Activated CD4-positive, alpha-beta T cell treated with anti-CD3 and anti-CD28 coated beads, Interleukin-2, amount 10 ng/mL, durations not matched to agents 7 days and 5 days (primary cell): Measurements from ENCODE around the gene SLC4A7. TPM values are rescaled to one million over a fixed set of nuclear protein-coding genes. Genes with fewer than 3 reads are reported as not detected.

ENCODE experiments used
- CTCF ChIA-PET: fragments of 350-600 bp; sonication (Branson Sonifier 250); formaldehyde crosslinking; loops from one replicate; lab custom pipeline; 2021; ENCODE audit warnings: antibody characterized with exemption; lab: Charles Lee
- POLR2A ChIA-PET: fragments of 350-600 bp; sonication (Branson Sonifier 250); formaldehyde crosslinking; loops from one replicate; lab custom pipeline; 2021; ENCODE audit warnings: antibody characterized with exemption; lab: Charles Lee
- DNase-seq: peaks from one replicate; pipeline ENCODE4 v3.0.0-alpha.2; 2020
- H3K27ac Mint-ChIP-seq: one replicate; pipeline ENCODE4 v1.8.0; 2021; ENCODE audit warnings: mild to moderate bottlenecking, moderate library complexity, mixed read lengths
- H3K27me3 Mint-ChIP-seq: one replicate; pipeline ENCODE4 v1.8.0; 2021; ENCODE audit warnings: mixed read lengths
- H3K36me3 Mint-ChIP-seq: one replicate; pipeline ENCODE4 v1.8.0; 2021; ENCODE audit warnings: low read depth, mixed read lengths
- H3K4me1 Mint-ChIP-seq: one replicate; pipeline ENCODE4 v1.8.0; 2021; ENCODE audit warnings: mixed read lengths
- H3K4me3 Mint-ChIP-seq: one replicate; pipeline ENCODE4 v1.8.0; 2021; ENCODE audit warnings: mild to moderate bottlenecking, moderate library complexity, mixed read lengths
- H3K9me3 Mint-ChIP-seq: one replicate; pipeline ENCODE4 v1.8.0; 2021; ENCODE audit warnings: mixed read lengths
- total RNA-seq, 2 experiments: library from RNA; stranded (reverse); gene quantifications; one replicate each; pipeline ENCODE4 v1.2.3, GENCODE V29; 2021

The SLC4A7 gene
- total RNA-seq, 2 experiments from 2014 or later = 37.6 to 46.1 TPM

- Mint-ChIP-seq H3K36me3 (peaks cover 27% of the 10 kb centered on the region), H3K27ac (peak overlapping the region; percentile 99), H3K4me3 (peak overlapping the region; percentile 99), H3K27me3 (no peaks in the 10 kb centered on the region), H3K4me1 (peaks cover 43% of the 10 kb centered on the region), H3K9me3 (no peaks in the 10 kb centered on the region)
- POLR2A ChIA-PET = interaction anchor here (1.0 kb wide), 1 partner anchor 108 kb away, joined by 5 read pairs; no protein-coding TSS in a partner anchor
- CTCF ChIA-PET = interaction anchor here (1.0 kb wide), 1 partner anchor 9 kb away, joined by 3 read pairs; no protein-coding TSS in a partner anchor
- DNase-seq = peak; percentile 42
These were observed 818 bp downstream of the SLC4A7 start for GRCh38 chr3:27483117-27484014.

GRCh38 chr3:27479806-27480543, 4.2 kb downstream of the SLC4A7 start:
- ChIA-PET POLR2A (no interaction called here), CTCF (interaction anchor here (0.7 kb wide), 1 partner anchor 88 kb away, joined by 3 read pairs; no protein-coding TSS in a partner anchor)

GRCh38 chr3:27471923-27472550, 12.1 kb downstream of the SLC4A7 start:
- no peak overlapping the region for H3K27ac Mint-ChIP-seq
- ChIA-PET CTCF (no interaction called here), POLR2A (interaction anchor here (1.4 kb wide), 1 partner anchor 12 kb away, joined by 4 read pairs; the partner anchor contains the start of gene SLC4A7)
- H3K9me3 Mint-ChIP-seq = peaks cover 11% of the 10 kb centered on the region
- H3K36me3 Mint-ChIP-seq = peaks cover 26% of the 10 kb centered on the region
- no peak for DNase-seq
- no peaks in the 10 kb centered on the region for H3K27me3 Mint-ChIP-seq
- no peak overlapping the region for H3K4me3 Mint-ChIP-seq
- peaks cover 28% of the 10 kb centered on the region for H3K4me1 Mint-ChIP-seq

More at GRCh38 chr3:27479806-27480543, 4.2 kb downstream of the SLC4A7 start:
- Mint-ChIP-seq H3K27ac (peak overlapping the region; percentile 92), H3K27me3 (no peaks in the 10 kb centered on the region), H3K36me3 (peaks cover 54% of the 10 kb centered on the region), H3K4me1 (peaks cover 58% of the 10 kb centered on the region), H3K4me3 (peak overlapping the region; percentile 59), H3K9me3 (peaks cover 15% of the 10 kb centered on the region)
- peak; percentile 8 for DNase-seq

GRCh38 chr3:27468283-27468886, 15.8 kb downstream of the SLC4A7 start:
- CTCF ChIA-PET = interaction anchor here (1.1 to 1.9 kb wide), 4 partner anchors 9 to 111 kb away, joined by 3 to 6 read pairs (median 5); no protein-coding TSS in a partner anchor
- H3K4me1 Mint-ChIP-seq = peaks cover 9% of the 10 kb centered on the region
- DNase-seq = no peak
- no peaks in the 10 kb centered on the region for H3K9me3 Mint-ChIP-seq
- H3K27me3 Mint-ChIP-seq = no peaks in the 10 kb centered on the region
- POLR2A ChIA-PET = interaction anchor here (0.6 kb wide), 1 partner anchor 73 kb away, joined by 4 read pairs; no protein-coding TSS in a partner anchor
- peaks cover 14% of the 10 kb centered on the region for H3K36me3 Mint-ChIP-seq
- no peak overlapping the region for H3K4me3 Mint-ChIP-seq
- no peak overlapping the region for H3K27ac Mint-ChIP-seq

- Mint-ChIP-seq H3K9me3 (peaks cover 3% of the 10 kb centered on the region), H3K27ac (no peak overlapping the region), H3K4me1 (peaks cover 7% of the 10 kb centered on the region), H3K4me3 (no peak overlapping the region), H3K36me3 (peaks cover 14% of the 10 kb centered on the region), H3K27me3 (no peaks in the 10 kb centered on the region)
- ChIA-PET POLR2A (interaction anchor here (0.6 kb wide), 1 partner anchor 74 kb away, joined by 4 read pairs; no protein-coding TSS in a partner anchor), CTCF (interaction anchor here (1.1 to 1.9 kb wide), 3 partner anchors 10 to 110 kb away, joined by 5 to 6 read pairs (median 5); no protein-coding TSS in a partner anchor)
- DNase-seq = peak; percentile 16
These were observed 16.6 kb downstream of the SLC4A7 start for GRCh38 chr3:27467545-27467944.

GRCh38 chr3:27464646-27465045, 19.5 kb downstream of the SLC4A7 start:
- peaks cover 16% of the 10 kb centered on the region for H3K36me3 Mint-ChIP-seq
- H3K9me3 Mint-ChIP-seq = peaks cover 4% of the 10 kb centered on the region
- H3K4me1 Mint-ChIP-seq = peaks cover 8% of the 10 kb centered on the region
- DNase-seq = no peak
- no peak overlapping the region for H3K4me3 Mint-ChIP-seq
- POLR2A ChIA-PET = no interaction called here
- no peak overlapping the region for H3K27ac Mint-ChIP-seq
- CTCF ChIA-PET = no interaction called here
- no peaks in the 10 kb centered on the region for H3K27me3 Mint-ChIP-seq

GRCh38 chr3:27462228-27462627, 22.0 kb downstream of the SLC4A7 start:
- Mint-ChIP-seq H3K4me3 (no peak overlapping the region), H3K36me3 (peaks cover 16% of the 10 kb centered on the region), H3K4me1 (peaks cover 6% of the 10 kb centered on the region), H3K27me3 (no peaks in the 10 kb centered on the region), H3K27ac (no peak overlapping the region), H3K9me3 (peaks cover 4% of the 10 kb centered on the region)
- POLR2A ChIA-PET = no interaction called here
- CTCF ChIA-PET = no interaction called here
- no peak for DNase-seq

- Mint-ChIP-seq H3K9me3 (peaks cover 4% of the 10 kb centered on the region), H3K36me3 (peaks cover 17% of the 10 kb centered on the region), H3K4me1 (peaks cover 26% of the 10 kb centered on the region), H3K27ac (no peak overlapping the region), H3K27me3 (no peaks in the 10 kb centered on the region), H3K4me3 (no peak overlapping the region)
- POLR2A ChIA-PET = no interaction called here
- no peak for DNase-seq
- CTCF ChIA-PET = interaction anchor here (1.7 kb wide), 1 partner anchor 8 kb away, joined by 6 read pairs; no protein-coding TSS in a partner anchor
These were observed 25.3 kb downstream of the SLC4A7 start for GRCh38 chr3:27458929-27459328.

- no peak for DNase-seq
- Mint-ChIP-seq H3K27me3 (no peaks in the 10 kb centered on the region), H3K9me3 (no peaks in the 10 kb centered on the region), H3K27ac (no peak overlapping the region), H3K4me3 (no peak overlapping the region), H3K4me1 (peaks cover 38% of the 10 kb centered on the region), H3K36me3 (peaks cover 4% of the 10 kb centered on the region)
- ChIA-PET POLR2A (no interaction called here), CTCF (no interaction called here)
These were observed 27.6 kb downstream of the SLC4A7 start for GRCh38 chr3:27456554-27456953.

GRCh38 chr3:27454914-27455313, 29.3 kb downstream of the SLC4A7 start:
- H3K27me3 Mint-ChIP-seq = no peaks in the 10 kb centered on the region
- DNase-seq = no peak
- no peak overlapping the region for H3K4me3 Mint-ChIP-seq
- peak overlapping the region; percentile 69 for H3K27ac Mint-ChIP-seq
- POLR2A ChIA-PET = no interaction called here
- H3K4me1 Mint-ChIP-seq = peaks cover 38% of the 10 kb centered on the region
- no peaks in the 10 kb centered on the region for H3K9me3 Mint-ChIP-seq
- CTCF ChIA-PET = interaction anchor here (0.8 to 1.2 kb wide), 2 partner anchors 12 to 13 kb away, joined by 3 read pairs; no protein-coding TSS in a partner anchor
- H3K36me3 Mint-ChIP-seq = peaks cover 6% of the 10 kb centered on the region

- ChIA-PET POLR2A (no interaction called here), CTCF (interaction anchor here (0.8 to 1.3 kb wide), 3 partner anchors 12 to 16 kb away, joined by 3 to 4 read pairs (median 3); no protein-coding TSS in a partner anchor)
- H3K36me3 Mint-ChIP-seq = peaks cover 6% of the 10 kb centered on the region
- no peaks in the 10 kb centered on the region for H3K27me3 Mint-ChIP-seq
- H3K27ac Mint-ChIP-seq = peak overlapping the region; percentile 39
- peaks cover 38% of the 10 kb centered on the region for H3K4me1 Mint-ChIP-seq
- H3K4me3 Mint-ChIP-seq = no peak overlapping the region
- no peak for DNase-seq
- H3K9me3 Mint-ChIP-seq = no peaks in the 10 kb centered on the region
These were observed 29.7 kb downstream of the SLC4A7 start for GRCh38 chr3:27454461-27454860.
